CD4-positive, alpha-beta T cell treated with Interleukin-2 at 100 ng/mL for 4 hours (primary cell): ENCODE results near the gene DCXR.
"Not testable (repeated sequence)": the region's sequence is repeated elsewhere in the genome, so short reads cannot be mapped to it uniquely, and the experiment has no call there.

Experiments
- DNase-seq: peaks from one replicate; pipeline ENCODE4 v3.0.0-alpha.2; 2020; ENCODE audit warnings: low spot score

The DCXR gene

DNA sequence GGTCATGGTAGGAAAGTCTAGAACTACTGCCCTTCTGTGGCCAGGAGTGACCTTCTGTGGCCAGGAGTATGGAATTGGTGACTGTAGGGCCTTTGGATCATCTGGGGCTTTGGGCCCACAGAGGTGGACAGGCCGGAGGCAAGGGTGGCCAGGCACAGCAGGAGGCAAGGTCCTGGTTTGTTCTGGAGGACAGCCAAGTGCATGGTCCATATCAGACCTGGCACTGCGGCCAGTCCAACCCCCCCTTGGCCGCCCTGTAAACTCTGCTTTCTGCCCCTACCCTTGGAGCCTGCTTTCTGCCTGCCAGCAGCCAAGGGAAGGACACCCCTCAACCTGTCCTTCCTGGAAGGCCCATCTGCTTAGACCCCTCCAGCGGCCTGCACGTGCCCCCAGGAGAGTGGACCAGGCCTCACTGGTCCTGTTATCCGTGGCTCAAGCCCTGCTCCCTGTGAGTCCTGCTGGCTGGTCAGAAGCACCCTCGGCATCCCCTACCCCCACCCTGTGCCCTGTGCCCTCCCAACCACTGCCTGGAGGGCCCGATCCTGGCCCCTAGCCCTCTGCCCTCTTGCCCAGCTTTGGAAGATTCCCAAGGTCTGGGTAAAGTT is 2.3 kb upstream of the DCXR start:
- no peak for DNase-seq

DNA sequence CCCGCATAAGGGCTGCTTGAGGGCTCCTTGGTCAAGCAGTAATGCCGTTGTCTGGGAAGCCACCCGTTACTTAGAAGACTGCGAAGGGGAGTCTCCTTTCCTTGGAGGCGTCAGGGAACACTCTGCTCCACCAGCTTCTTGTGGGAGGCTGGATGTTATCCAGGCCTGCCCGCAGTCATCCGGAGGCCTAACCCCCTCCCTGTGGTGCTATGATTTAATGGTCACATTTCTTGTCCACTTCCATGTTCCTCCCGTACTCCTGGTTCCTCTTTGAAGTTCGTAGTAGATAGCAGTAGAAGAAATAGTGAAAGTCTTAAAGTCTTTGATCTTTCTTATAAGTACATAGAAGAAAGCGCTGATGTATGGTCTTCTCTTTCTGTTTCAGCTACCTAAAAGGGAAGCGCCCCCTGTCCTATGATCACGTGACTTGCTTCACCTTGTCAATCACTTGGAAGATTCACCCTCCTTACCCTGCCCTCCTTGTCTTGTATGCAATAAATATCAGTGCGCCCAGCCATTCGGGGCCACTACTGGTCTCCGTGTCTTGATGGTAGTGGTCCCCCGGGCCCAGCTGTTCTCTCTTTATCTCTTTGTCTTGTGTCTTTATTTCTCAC is 1.4 kb upstream of the DCXR start:
- DNase-seq = not testable (repeated sequence)

DNA sequence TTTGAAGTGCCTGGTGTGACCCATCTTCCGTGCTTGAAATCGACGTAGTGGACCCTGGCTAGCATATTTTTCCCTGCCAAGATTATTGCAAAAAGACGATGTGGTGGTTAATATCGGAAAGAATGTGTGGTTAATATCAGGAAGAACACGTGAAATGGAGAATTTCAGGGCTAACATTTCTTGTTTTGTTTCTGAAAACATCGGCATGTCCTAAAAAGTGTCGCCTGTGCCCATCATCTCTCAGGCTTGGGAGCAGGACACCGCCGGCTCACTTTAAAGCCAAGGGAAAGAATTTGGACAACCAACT is 345 bp upstream of the DCXR start:
- DNase-seq = no peak

- DNase-seq = no peak
Measured at GRCh38 chr17:82036634-82037091, 834 bp downstream of the DCXR start.

DNA sequence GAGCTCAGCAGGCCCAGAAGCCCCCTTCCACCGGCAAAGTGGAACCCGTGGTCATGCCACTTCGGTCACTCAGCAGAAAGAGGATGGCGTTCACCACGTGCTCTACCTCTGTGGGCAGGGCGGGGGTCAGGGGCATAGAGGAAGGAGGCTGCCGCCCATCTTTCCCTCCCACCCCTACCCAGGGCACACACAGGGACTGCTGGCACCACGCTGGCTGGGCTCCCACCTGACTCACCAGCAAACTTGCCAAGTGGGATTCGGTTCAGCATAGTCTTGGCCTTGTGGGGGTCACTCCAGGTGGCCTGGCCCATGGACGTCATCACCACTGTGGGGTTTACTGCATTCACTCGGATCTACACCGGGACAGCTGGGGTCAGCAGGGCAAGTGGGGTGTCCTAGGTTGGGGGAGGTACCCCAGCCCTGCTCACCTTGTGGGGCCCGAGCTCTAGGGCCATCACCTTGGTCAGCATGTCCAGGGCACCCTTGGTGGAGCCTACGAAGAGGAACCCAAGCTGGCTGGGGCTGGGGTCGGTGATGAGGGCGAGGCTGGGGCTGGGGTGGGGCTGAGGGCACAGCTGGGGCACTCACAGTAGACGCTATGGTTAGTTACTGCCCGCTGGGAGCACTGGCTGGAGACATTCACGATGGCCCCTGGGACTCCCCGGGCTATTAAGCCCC is 1.4 kb downstream of the DCXR start:
- DNase-seq = no peak

- no peak for DNase-seq
Measured at GRCh38 chr17:82035488-82035887, 2.0 kb downstream of the DCXR start.

GRCh38 chr17:82034371-82035011 is 3.0 kb downstream of the DCXR start:
- no peak for DNase-seq

DNA sequence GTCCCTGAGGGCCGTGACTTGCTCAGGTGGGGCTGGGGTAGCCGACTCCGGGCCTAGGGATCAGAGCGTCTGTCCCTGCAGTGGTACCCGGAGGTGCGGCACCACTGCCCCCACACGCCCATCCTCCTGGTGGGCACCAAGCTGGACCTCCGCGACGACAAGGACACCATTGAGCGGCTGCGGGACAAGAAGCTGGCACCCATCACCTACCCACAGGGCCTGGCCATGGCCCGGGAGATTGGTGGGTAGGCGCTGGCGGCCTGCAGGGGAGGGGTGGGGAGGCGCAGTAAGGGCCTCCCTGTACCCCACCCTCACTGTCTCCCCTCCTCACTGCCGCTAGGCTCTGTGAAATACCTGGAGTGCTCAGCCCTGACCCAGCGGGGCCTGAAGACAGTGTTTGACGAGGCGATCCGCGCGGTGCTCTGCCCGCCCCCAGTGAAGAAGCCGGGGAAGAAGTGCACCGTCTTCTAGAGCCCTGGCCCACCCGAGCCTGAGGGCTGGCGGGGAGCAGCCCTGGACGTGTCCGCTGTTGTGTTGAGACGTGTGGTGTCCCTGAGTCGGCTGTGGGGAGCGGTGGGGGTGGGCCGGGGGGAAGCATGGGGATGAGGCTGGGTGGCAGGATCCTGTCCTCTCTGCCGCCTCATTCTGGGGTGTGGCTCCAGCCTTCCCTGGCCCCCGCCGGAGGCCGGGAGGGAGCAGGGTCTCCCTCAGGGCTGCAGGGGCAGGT is 4.0 kb downstream of the DCXR start:
- DNase-seq = no peak

DNA sequence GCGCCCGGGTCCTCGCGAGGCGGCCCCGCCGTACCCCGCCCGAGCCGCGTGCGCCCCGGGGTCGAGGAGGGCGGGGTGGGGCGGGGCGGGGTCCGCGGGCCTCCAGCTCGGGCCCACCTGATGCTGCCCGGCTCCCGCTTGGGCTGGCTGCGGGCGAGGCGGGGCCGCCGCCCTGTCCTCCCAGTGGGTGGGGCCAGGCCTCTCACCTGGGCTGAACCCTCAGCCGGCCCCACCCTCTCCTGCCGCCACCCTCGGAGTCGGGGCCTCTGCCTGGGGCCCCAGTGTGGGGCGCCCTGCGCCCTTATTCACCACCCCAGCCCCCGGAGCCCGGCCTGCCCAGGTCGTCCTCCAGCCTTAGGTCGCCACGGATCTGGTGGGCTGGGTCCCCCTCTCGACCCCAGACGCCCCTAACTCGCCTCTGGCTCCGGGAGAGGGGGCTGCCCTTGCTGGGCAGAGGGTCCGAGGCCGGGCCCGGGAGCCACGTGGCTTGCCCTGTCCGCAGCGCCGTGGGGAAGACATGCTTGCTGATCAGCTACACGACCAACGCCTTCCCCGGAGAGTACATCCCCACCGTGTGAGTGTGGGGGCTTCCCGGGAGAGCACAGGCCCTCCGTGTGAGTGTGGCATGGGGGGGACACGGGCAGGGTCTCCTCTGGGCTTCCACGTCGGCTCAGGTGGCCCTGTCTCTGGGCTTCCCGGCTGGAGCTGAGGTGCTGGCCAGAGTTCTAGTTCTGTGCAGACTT is 5.4 kb downstream of the DCXR start:
- DNase-seq = peak; percentile 18

DNA sequence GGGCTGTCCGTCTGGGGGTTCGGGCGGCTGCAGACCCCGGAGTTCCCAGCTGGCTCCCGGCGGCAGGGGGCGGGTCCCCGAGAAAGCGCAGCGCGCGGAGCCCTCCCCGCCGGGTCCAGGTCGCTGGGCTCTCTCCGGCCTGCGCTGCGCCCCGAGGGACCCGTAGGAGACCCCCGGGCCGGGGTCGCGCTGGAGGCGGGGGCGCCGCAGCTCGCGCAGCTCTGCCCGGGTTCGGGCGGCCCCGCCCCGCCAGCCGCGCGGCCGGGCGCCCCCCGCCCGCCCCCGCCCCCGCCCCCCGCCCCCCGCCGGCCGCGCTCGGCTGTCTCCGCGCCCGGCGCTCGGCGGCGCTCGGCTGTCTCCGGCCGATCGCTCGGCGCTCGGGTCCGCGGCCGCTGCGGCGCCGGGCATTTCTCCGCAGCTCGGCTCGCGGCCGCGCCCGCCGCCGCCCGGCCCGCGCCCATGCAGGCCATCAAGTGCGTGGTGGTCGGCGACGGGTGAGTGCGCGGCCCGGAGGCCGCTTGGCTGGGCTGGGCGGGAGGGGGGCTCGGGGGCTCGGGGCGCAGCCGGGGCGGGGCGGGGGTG is 6.1 kb downstream of the DCXR start, which contains the start of gene RAC3:
Gene RAC3 (plus strand): TSS at position 376 of the 582 bp plus-strand sequence. CDS start 84 bp downstream, at position 460.
- DNase-seq = no peak

GRCh38 chr17:82030470-82031302 is 6.8 kb downstream of the DCXR start:
- DNase-seq = peak; percentile 84

DNA sequence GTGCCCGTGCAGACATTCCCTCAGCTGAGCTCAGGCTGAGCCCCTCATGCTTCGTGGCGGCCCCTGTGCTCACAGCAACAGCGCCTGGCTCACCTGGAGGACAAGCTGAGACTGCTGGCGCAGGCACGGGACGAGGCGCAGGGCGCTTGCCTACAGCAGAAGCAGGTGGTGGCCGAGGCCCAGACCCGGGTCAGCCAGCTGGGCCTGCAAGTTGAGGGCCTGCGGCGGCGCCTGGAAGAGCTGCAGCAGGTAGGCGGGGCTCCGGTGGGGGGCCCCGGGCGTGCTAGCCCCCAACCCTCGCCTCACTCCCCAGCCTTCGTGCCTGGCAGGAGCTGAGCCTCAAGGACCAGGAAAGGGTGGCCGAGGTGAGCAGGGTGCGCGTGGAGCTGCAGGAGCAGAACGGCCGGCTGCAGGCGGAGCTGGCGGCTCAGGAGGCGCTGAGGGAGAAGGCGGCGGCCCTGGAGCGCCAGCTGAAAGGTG is 7.5 kb downstream of the DCXR start:
- DNase-seq = no peak

- DNase-seq = no peak
Measured at GRCh38 chr17:82029391-82029790, 8.1 kb downstream of the DCXR start.

GRCh38 chr17:82028966-82029365 is 8.5 kb downstream of the DCXR start:
- DNase-seq = no peak

- DNase-seq = no peak
Measured at GRCh38 chr17:82028246-82028645, 9.3 kb downstream of the DCXR start.

DNA sequence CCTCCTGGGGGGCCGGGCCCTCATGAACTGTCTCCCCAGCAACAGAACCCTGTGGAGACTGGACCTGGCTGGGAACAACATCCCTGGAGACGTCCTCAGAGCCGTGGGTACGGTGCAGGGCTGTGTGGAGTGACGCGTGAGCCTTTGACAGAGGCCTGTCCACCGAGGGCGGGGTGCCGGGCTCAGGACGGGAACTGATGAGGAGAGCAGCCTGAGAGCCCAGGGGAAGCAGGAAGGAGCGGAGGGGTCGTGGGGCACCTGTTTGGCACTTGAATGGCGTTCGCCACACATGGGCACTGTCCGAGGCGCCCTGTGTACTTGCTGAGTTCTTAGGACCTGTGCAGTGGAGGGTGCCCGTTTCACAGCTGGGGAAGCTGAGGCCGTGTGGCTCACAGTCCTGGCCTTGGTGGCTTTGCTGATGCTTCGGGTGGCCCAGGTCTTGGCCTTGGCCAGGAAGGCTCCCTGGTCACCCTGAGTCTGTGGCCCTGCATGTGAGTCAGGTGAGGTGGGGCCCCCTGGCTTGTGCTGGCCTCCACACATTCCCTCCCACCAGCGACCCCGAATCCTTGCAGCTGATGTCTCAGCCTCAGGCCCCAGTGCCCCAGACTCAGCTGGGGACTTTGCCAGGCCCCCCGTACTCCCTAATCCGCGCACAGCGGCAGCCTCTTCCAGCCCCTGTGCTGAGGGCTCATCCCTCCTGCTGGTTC is 11.9 kb downstream of the DCXR start:
- no peak for DNase-seq

GRCh38 chr17:82024859-82025258 is 12.6 kb downstream of the DCXR start:
- DNase-seq = no peak

DNA sequence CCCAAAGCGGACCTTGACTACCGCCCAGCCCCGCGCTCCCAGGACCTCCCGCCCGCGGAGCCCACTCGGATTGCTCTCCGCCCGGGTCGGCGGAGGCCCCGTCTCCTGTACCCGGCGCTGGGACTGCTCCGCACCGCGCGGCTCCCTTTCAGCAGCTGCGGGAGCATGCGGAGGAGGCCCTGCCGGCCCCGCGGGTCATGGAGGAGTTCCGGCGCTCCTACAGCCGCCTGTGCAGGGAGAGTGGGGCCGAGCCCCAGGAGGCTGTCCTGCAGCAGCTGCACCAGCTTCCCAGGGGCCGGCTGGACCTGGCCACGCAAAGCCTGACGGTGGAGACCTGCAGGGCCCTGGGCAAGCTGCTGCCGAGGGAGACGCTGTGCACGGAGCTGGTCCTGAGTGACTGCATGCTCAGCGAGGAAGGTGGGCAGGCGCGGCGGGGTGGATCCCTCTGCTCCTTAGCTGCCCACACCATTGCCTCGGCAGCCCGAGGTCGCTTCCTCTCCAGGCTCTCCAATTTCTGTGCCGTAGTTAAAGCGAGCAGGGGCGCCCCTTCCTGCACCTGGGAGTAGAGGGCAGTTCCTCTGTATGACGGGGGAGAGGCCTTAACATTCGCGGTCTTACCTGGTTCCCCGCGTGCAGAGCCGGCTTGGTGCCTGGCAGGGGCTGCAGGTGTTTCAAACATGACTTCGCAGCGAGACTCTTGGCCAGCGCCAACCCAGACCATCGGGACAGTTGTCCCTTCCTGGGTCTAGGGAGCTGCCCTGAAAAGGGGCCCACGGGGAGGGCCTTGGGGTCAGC is 13.9 kb downstream of the DCXR start:
- DNase-seq = no peak

- DNase-seq = peak; percentile 100
Measured at GRCh38 chr17:82022981-82023446, 14.5 kb downstream of the DCXR start, which contains the start of gene LRRC45. LRRC45 (plus strand) TSS chr17:82023305; CDS start chr17:82023644, 339 bp downstream.
